SKM-1 (cell line): ENCODE results near the gene CLCN2.

Experiments used
- DNase-seq: peaks from one replicate; lab custom pipeline; 2025; ENCODE audit not compliant: unreplicated experiment; lab: John Stamatoyannopoulos, UW

Gene CLCN2

DNA sequence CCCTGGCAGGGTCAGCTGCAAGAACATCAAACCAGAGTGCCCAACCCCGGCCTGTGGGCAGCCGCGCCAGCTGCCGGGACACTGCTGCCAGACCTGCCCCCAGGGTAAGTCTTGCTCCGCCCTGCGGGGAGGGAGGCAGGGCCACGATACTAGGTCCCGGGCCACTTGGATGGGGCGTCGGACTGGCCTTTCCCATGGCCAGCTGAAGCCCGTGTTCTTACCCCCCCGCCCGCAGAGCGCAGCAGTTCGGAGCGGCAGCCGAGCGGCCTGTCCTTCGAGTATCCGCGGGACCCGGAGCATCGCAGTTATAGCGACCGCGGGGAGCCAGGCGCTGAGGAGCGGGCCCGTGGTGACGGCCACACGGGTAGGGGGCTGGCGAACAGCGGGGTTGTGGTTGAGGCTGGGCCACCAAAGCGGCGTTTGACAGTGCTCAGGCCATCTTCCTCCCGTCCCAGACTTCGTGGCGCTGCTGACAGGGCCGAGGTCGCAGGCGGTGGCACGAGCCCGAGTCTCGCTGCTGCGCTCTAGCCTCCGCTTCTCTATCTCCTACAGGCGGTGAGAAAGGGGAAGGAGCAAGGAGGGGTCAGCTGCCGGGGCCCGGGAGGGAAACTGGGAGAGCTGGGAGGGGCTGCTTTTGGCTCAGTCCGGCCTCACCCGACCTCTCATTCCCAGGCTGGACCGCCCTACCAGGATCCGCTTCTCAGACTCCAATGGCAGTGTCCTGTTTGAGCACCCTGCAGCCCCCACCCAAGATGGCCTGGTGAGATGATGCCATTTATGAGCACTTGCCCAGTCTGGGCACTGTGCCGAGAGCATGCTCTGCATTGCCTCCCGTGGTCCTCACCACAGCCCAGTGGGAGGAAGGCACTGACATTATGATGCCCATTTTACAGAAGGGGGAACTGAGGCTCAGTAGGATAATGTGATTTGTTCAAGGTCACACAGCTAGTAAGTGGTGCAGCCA is 20.1 kb upstream of the CLCN2 start:
- DNase-seq = no peak

GRCh38 chr3:184380627-184381260 is 19.3 kb upstream of the CLCN2 start:
- no peak for DNase-seq

- no peak for DNase-seq
Observed at GRCh38 chr3:184380185-184380626, 18.8 kb upstream of the CLCN2 start.

- DNase-seq = no peak
Observed at GRCh38 chr3:184379358-184380184, 18.2 kb upstream of the CLCN2 start, which contains the start of gene CHRD. Gene CHRD, plus strand, starts transcription at chr3:184380054. Its CDS starts 265 bp downstream, at chr3:184380319.

- DNase-seq = no peak
Observed at GRCh38 chr3:184378651-184379357, 17.4 kb upstream of the CLCN2 start.

GRCh38 chr3:184377882-184378445 is 16.6 kb upstream of the CLCN2 start, which contains the start of gene THPO:
Gene THPO, minus strand, starts transcription at chr3:184378207. Its CDS starts 1,948 bp downstream, at chr3:184376259.
- no peak for DNase-seq

- DNase-seq = no peak
Observed at GRCh38 chr3:184377374-184377773, 16.0 kb upstream of the CLCN2 start.

DNA sequence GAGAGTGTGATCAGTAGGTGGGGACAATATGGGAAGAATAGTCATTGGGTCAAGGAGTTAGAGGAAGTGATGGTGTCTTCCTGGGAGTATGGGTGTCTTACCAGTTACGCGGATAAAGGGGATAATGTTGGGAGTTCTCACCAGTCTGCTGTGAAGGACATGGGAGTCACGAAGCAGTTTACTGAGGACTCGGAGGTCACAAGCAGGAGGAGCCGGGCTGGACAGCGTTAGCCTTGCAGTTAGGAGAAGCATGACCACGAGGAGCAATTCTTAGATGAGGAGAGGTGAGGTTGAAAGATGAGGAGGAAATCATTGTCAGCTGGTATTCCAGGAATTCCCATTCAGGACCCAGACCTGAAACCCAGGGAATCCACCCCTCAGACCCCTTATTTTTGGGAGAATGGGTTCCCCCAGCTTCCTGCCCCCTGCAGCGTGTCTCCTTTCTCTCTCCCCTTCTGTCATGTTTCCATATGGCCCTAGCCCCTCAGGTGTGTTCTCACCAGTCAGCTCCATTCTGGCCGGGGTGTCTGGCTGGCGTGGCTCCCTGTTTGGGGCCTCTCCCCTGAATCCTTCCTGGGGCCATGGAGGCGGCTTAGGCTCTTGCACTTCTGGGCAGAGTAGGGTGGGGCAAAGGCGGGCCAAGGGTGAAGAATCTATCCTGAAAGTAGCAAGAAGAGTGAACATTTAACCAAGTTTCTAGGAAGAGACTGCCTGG is 14.5 kb upstream of the CLCN2 start:
- DNase-seq = no peak

- no peak for DNase-seq
Observed at GRCh38 chr3:184373422-184373821, 12.0 kb upstream of the CLCN2 start.

DNA sequence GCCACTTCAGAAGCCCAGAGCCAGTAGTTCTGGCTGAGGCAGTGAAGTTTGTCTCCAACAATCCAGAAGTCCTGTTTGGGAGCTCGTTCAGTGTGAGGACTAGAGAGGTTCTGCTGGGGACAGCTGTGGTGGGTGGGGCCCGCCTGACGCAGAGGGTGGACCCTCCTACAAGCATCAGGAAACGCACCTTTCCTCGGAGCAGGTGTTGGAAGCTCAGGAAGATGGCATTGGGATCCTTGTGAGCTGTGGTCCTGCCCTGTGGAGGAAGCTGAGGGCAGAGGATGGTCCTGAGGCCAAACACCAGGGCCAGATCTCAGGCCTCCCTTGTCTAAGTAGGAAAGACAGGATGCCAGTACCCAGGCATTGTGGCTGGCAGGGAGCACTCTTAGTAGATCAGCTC is 11.5 kb upstream of the CLCN2 start:
- DNase-seq = no peak

DNA sequence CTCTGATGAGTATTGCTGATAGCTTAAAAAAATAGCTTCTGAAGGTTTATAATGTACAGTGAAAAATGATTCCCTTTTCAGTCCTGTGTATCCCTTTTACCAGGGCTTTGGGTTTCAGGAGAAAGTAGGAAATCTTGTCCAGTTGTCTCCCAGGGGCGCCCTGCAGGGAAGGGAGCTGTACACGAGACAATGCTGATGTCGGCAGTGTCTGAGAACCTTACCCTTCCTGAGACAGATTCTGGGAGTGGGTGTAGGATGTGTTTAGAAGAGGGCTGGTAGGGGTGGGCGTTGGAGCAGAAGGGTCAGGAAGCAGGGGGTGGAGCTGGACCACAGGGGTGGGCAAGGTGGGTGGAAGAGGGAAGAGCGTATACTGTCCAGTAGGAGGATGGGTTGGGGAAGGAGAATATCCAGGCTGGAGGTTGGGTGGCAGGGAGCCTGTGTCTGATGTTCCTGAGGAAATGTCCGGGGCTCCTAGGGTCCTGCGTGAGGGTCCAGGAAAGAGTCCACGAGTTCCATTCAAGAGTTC is 11.0 kb upstream of the CLCN2 start:
- DNase-seq = no peak

GRCh38 chr3:184371570-184372018 is 10.2 kb upstream of the CLCN2 start:
- DNase-seq = peak; percentile 29

GRCh38 chr3:184368586-184369183 is 7.3 kb upstream of the CLCN2 start:
- no peak for DNase-seq

- DNase-seq = no peak
Observed at GRCh38 chr3:184368116-184368515, 6.7 kb upstream of the CLCN2 start.

GRCh38 chr3:184366619-184367289 is 5.3 kb upstream of the CLCN2 start:
- no peak for DNase-seq

DNA sequence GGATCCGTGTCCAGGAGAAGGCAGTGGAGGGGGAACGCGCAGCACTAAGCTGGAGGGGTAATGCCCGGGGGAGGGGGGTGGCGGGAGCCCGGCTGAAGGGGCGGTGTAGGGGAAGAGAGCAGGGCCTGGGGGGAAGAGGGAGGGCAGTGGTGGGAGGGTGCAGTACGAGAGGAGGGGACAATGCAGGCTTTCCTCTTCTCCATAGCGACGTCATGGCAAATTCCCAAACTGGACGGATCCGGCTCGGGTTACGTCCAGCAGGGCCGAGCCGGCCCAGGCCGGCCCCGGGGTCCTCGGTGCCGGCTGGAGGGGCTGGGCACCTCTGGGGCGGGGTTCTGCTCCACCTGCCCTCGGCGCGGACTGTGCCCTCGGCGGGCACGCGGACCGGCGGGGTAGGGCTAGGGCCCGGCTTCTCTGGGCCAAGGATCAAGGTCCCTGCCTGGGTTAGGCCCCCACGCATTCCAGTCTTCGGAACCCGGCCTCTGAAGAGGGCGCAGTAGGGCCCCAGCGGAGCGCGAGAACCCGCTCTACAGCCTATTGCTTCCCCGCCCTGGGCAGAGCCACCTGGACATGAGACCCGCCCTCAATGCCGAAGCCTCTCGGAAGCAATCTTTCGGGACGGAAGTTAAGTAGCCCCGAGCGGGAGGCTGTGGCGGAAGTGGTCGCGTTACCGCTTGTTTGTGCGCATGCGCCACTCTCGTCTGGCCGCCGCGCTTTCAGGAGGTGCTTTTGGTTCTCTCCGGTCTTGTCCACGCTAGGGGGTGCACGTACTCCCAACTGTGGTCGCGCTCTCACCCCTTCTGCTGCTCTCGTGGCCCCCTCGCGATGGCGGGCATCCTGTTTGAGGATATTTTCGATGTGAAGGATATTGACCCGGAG is 1.5 kb upstream of the CLCN2 start:
- peak; percentile 98 for DNase-seq

DNA sequence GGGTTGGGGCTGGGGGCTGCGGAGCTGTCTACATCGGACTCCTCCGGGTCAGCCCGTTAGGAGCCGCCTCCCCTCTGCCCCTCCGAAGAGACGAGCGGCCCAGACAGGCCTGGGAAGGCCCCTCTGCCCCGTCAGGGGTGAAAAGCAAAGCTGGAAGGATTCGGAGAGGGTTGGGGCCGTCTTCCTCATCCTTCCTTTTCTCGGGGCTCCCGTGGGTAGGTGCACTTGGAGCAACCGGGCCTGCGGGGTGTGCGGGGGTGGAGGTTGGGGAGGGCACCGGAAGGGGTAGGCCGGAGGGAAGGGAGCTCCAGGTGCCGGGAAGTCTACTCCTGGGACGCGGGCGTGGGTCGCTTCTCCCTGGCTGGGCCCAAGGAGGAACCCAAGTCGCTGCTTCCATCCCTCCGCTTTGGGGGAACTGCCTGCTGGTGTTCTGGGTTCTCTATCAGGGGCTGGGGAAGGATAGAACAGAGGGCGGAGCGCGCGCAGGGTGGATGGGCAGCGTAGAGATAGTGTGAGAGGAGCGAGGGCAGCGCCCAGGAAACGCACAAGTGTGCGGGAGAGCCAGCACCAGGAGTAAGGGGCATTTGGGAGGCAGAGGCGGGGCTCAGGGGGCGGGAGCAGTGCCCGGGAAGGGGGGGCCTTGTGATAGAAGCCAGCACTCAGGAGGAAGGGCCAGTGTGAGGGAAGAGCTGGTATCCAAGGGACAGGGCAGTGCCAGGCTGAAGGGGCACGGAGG is 695 bp upstream of the CLCN2 start:
- DNase-seq = no peak
